GM12878 (cell line): ENCODE measurements around the gene CSF3. TPM values are rescaled to one million over a fixed set of nuclear protein-coding genes. Genes with fewer than 3 reads are reported as not detected.

Experiments
- ATAC-seq: fragments of 200-7000 bp; cut with Tn5 transposase; 3 replicates; pipeline ENCODE4 v1.9.1; 2020; ENCODE audit warnings: mild to moderate bottlenecking, moderate library complexity
- BruUV-seq: library from RNA; stranded (reverse); fragments of 400-500 nt; replicated peaks from 2 replicates; lab custom pipeline; 2021; lab: Mats Ljungman, UMichigan
- CTCF ChIA-PET: fragments of 300-600 bp; sonication (Branson Sonifier 250); formaldehyde crosslinking; extraction: SDS; loops from one replicate; lab custom pipeline; 2021; ENCODE audit warnings: inconsistent platforms; lab: Yijun Ruan, JAX
- POLR2A ChIA-PET: fragments of 350-600 bp; formaldehyde crosslinking; extraction: SDS; loops from one replicate; lab custom pipeline; 2021; ENCODE audit warnings: inconsistent platforms; lab: Charles Lee
- RAD21 ChIA-PET: fragments of 300-600 bp; sonication (Branson Sonifier 250); formaldehyde crosslinking; loops from one replicate; lab custom pipeline; 2023; ENCODE audit warnings: antibody characterized with exemption; ENCODE audit not compliant: unreplicated experiment; lab: Charles Lee
- SMC1A ChIA-PET: fragments of 300-600 bp; sonication (Branson Sonifier 250); formaldehyde crosslinking; loops from one replicate; lab custom pipeline; 2023; ENCODE audit not compliant: unreplicated experiment, uncharacterized antibody; lab: Charles Lee
- DNase-seq: peaks from one replicate; pipeline ENCODE4 v3.0.0-alpha.2; 2011; ENCODE audit warnings: low read depth, low spot score
- FAIRE-seq: peaks from 3 replicates; lab custom pipeline; 2011; peaks lifted over from hg19 to GRCh38; lab: Jason Lieb, UNC
- H2AFZ ChIP-seq: 2 replicates; pipeline ENCODE4 v1.6.0; 2011; ENCODE audit warnings: low read depth, low read length, control low read depth; ENCODE audit not compliant: control insufficient read depth
- H3K27ac ChIP-seq: 2 replicates; pipeline ENCODE4 v1.5.1; 2011; ENCODE audit warnings: control low read depth; ENCODE audit not compliant: control insufficient read depth, insufficient read depth
- H3K27me3 ChIP-seq, 2 experiments: replicated peaks in 1 of 2; 2 replicates each; pipeline versions ENCODE4 v1.6.0 to v1.6.1; 2011; ENCODE audit warnings: low read length in 1 of 2; ENCODE audit not compliant: control insufficient read depth in 2 of 2, insufficient read depth in 2 of 2
- H3K36me3 ChIP-seq, 2 experiments: 2 replicates each; pipeline ENCODE4 v1.5.1; 2011; ENCODE audit warnings: low read length in 1 of 2; ENCODE audit not compliant: control insufficient read depth in 2 of 2, insufficient read depth in 2 of 2
- H3K4me1 ChIP-seq: 2 replicates; pipeline ENCODE4 v1.6.1; 2011; ENCODE audit warnings: mild to moderate bottlenecking, low read length, moderate library complexity, mixed read lengths; ENCODE audit not compliant: control insufficient read depth, insufficient read depth
- H3K4me2 ChIP-seq: 2 replicates; pipeline ENCODE4 v1.6.0; 2011; ENCODE audit warnings: control low read depth; ENCODE audit not compliant: control insufficient read depth, insufficient read depth
- H3K4me3 ChIP-seq: fragments of 200-600 bp; sonication (generic); 2 replicates; pipeline ENCODE4 v1.5.1; 2016
- H3K79me2 ChIP-seq: 2 replicates; pipeline ENCODE4 v1.6.0; 2011; ENCODE audit warnings: low read length; ENCODE audit not compliant: control insufficient read depth, insufficient read depth
- H3K9ac ChIP-seq: 2 replicates; pipeline ENCODE4 v1.8.0; 2011; ENCODE audit warnings: low read length, control low read depth, mixed read lengths; ENCODE audit not compliant: control insufficient read depth, insufficient read depth
- H3K9me3 ChIP-seq: replicated peaks from 3 replicates; pipeline ENCODE4 v1.5.1; 2011; ENCODE audit warnings: mild to moderate bottlenecking, low read length; ENCODE audit not compliant: control insufficient read depth, insufficient read depth
- H4K20me1 ChIP-seq: 2 replicates; pipeline ENCODE4 v1.6.0; 2011; ENCODE audit not compliant: control insufficient read depth, insufficient read depth
- HCFC1 ChIP-seq: fragments of 150-350 bp; IDR thresholded peaks from 2 replicates; pipeline ENCODE4 v1.6.1; 2014; ENCODE audit warnings: low read length
- JUND ChIP-seq: IDR thresholded peaks from 2 replicates; pipeline ENCODE4 v1.6.1; 2012; ENCODE audit warnings: low read depth, mild to moderate bottlenecking, low read length, improper control_type of control experiment, moderate library complexity
- NRF1 ChIP-seq: conservative IDR thresholded peaks from 2 replicates; pipeline ENCODE4 v1.6.1; 2011; ENCODE audit warnings: mild to moderate bottlenecking, low read depth, low read length, improper control_type of control experiment
- POLR2AphosphoS2 ChIP-seq: IDR thresholded peaks from 2 replicates; pipeline ENCODE4 v1.6.1; 2011; ENCODE audit warnings: low read depth, mild to moderate bottlenecking, low read length, improper control_type of control experiment, moderate library complexity
- SP1 ChIP-seq: IDR thresholded peaks from one replicate; pipeline ENCODE4 v1.6.1; 2011; ENCODE audit warnings: low read depth, low read length
- SPI1 ChIP-seq: IDR thresholded peaks from 2 replicates; pipeline ENCODE4 v1.6.1; 2011; ENCODE audit warnings: low read depth, mild to moderate bottlenecking, low read length, moderate library complexity, borderline replicate concordance; ENCODE audit not compliant: insufficient read depth
- TAF1 ChIP-seq: IDR thresholded peaks from 2 replicates; pipeline ENCODE4 v1.6.1; 2011; ENCODE audit warnings: mild to moderate bottlenecking, low read depth, low read length, borderline replicate concordance
- TCF7 ChIP-seq: IDR thresholded peaks from 2 replicates; pipeline ENCODE4 v1.6.1; 2014; ENCODE audit warnings: antibody characterized with exemption, borderline replicate concordance
- ZBED1 ChIP-seq: IDR thresholded peaks from 2 replicates; pipeline ENCODE4 v1.6.1; 2016; ENCODE audit warnings: borderline replicate concordance
- ZSCAN29 ChIP-seq: fragments of 450-650 bp; IDR thresholded peaks from 2 replicates; pipeline ENCODE4 v1.6.1; 2017; ENCODE audit warnings: mild to moderate bottlenecking, moderate library complexity
- WGBS: methylation state at CpG from one replicate; pipeline ENCODE4 v1.1.6; 2016; ENCODE audit warnings: low lambda C conversion rate; ENCODE audit not compliant: insufficient replicate concordance, insufficient coverage; ENCODE audit errors: missing lambda C conversion rate; 5-methylcytosine and 5-hydroxymethylcytosine counted together
- in situ Hi-C: fragments of 300-500 bp; cut with MboI; formaldehyde crosslinking; loops from 9 replicates; pipeline ENCODE4 v1.14.3; 2018; ENCODE audit warnings: mixed read lengths
- intact Hi-C: fragments of 100-400 bp; cut with micrococcal nuclease; formaldehyde crosslinking; loops from one replicate; pipeline ENCODE4 v1.14.2; 2022; ENCODE audit not compliant: unreplicated experiment
- polyA plus RNA-seq, 11 experiments: library from polyadenylated mRNA; depleted of rRNA in 4 of 11; unstranded in 6 of 11; stranded (reverse) in 5 of 11; fragments of >200 nt; fragmentation: Nextera tagmentation in 4 of 11; fragmentation: Illumina TruSeq in 1 of 11; extraction: Ambion mirVana in 4 of 11; extraction: Trizol in 1 of 11; gene quantifications; 1 replicate in 1 of 11; 2 replicates in 10 of 11; pipeline versions ENCODE4 v1.2.1 to v1.2.3, GENCODE V29; 2011 to 2016; ENCODE audit warnings: inconsistent platforms in 2 of 11, missing spikeins in 2 of 11, low read depth in 1 of 11
- total RNA-seq, 4 experiments: library from RNA; depleted of rRNA in 3 of 4; stranded (reverse); fragments of >200 nt in 3 of 4; fragmentation: Illumina TruSeq in 1 of 4; extraction: Trizol in 1 of 4; gene quantifications; 2 replicates each; pipeline versions ENCODE4 v1.2.1 to v1.2.3, GENCODE V29; 2013 to 2021
- TF ChIP-seq, protein P1 (sequence below): IDR thresholded peaks from 2 replicates; pipeline ENCODE4 v1.6.1; 2012; ENCODE audit warnings: improper control_type of control experiment, low read depth, low read length; ENCODE audit not compliant: insufficient replicate concordance
- TF ChIP-seq, protein P2 (sequence below): fragments of 450-650 bp; IDR thresholded peaks from 2 replicates; pipeline ENCODE4 v1.6.1; 2017; ENCODE audit warnings: mild to moderate bottlenecking, moderate library complexity

Gene CSF3
- total and polyA plus RNA-seq, 10 of the 15 experiments (the other 5 are each of a cell fraction or from before 2014, with no cell fraction given): 0.09 to 0.28 (median 0.12) TPM; not detected in 5

DNA sequence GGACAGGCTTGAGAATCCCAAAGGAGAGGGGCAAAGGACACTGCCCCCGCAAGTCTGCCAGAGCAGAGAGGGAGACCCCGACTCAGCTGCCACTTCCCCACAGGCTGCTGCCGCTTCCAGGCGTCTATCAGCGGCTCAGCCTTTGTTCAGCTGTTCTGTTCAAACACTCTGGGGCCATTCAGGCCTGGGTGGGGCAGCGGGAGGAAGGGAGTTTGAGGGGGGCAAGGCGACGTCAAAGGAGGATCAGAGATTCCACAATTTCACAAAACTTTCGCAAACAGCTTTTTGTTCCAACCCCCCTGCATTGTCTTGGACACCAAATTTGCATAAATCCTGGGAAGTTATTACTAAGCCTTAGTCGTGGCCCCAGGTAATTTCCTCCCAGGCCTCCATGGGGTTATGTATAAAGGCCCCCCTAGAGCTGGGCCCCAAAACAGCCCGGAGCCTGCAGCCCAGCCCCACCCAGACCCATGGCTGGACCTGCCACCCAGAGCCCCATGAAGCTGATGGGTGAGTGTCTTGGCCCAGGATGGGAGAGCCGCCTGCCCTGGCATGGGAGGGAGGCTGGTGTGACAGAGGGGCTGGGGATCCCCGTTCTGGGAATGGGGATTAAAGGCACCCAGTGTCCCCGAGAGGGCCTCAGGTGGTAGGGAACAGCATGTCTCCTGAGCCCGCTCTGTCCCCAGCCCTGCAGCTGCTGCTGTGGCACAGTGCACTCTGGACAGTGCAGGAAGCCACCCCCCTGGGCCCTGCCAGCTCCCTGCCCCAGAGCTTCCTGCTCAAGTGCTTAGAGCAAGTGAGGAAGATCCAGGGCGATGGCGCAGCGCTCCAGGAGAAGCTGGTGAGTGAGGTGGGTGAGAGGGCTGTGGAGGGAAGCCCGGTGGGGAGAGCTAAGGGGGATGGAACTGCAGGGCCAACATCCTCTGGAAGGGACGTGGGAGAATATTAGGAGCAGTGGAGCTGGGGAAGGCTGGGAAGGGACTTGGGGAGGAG lies at the start of gene CSF3 (continued):
- TF ChIP-seq, protein P1, sequence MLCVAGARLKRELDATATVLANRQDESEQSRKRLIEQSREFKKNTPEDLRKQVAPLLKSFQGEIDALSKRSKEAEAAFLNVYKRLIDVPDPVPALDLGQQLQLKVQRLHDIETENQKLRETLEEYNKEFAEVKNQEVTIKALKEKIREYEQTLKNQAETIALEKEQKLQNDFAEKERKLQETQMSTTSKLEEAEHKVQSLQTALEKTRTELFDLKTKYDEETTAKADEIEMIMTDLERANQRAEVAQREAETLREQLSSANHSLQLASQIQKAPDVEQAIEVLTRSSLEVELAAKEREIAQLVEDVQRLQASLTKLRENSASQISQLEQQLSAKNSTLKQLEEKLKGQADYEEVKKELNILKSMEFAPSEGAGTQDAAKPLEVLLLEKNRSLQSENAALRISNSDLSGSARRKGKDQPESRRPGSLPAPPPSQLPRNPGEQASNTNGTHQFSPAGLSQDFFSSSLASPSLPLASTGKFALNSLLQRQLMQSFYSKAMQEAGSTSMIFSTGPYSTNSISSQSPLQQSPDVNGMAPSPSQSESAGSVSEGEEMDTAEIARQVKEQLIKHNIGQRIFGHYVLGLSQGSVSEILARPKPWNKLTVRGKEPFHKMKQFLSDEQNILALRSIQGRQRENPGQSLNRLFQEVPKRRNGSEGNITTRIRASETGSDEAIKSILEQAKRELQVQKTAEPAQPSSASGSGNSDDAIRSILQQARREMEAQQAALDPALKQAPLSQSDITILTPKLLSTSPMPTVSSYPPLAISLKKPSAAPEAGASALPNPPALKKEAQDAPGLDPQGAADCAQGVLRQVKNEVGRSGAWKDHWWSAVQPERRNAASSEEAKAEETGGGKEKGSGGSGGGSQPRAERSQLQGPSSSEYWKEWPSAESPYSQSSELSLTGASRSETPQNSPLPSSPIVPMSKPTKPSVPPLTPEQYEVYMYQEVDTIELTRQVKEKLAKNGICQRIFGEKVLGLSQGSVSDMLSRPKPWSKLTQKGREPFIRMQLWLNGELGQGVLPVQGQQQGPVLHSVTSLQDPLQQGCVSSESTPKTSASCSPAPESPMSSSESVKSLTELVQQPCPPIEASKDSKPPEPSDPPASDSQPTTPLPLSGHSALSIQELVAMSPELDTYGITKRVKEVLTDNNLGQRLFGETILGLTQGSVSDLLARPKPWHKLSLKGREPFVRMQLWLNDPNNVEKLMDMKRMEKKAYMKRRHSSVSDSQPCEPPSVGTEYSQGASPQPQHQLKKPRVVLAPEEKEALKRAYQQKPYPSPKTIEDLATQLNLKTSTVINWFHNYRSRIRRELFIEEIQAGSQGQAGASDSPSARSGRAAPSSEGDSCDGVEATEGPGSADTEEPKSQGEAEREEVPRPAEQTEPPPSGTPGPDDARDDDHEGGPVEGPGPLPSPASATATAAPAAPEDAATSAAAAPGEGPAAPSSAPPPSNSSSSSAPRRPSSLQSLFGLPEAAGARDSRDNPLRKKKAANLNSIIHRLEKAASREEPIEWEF: no peak
- no peak for TF ChIP-seq TCF7

GRCh38 chr17:39966771-39967170 lies 48.5 kb upstream of the CSF3 start:
- no peaks in the 10 kb centered on the region for H4K20me1 ChIP-seq
- SMC1A ChIA-PET: no interaction called here
- no peaks in the 10 kb centered on the region for H3K36me3 ChIP-seq
- H3K4me1 ChIP-seq: no peaks in the 10 kb centered on the region; the same call in 1 of the 2 replicates
- H2AFZ ChIP-seq: no peak overlapping the region
- FAIRE-seq (no peak), ATAC-seq (no peak), DNase-seq (no peak)
- POLR2A ChIA-PET: no interaction called here
- no peak overlapping the region for H3K9ac ChIP-seq
- no peaks in the 10 kb centered on the region for H3K9me3 ChIP-seq
- WGBS: 50% methylated on average over 6 of the region's 6 CpGs
- no peaks in the 10 kb centered on the region for H3K79me2 ChIP-seq
- no peak overlapping the region for H3K4me2 ChIP-seq
- no TSS peak for BruUV-seq
- RAD21 ChIA-PET: no interaction called here
- CTCF ChIA-PET: interaction anchor here (0.7 kb wide), 1 partner anchor 14 kb away, joined by 3 read pairs; the partner anchor contains the start of gene PSMD3
- in situ Hi-C loops: no loop called here
- H3K27ac ChIP-seq: no peak overlapping the region
- H3K4me3 ChIP-seq: no peak overlapping the region
- intact Hi-C loops: no loop called here
- peaks cover 0 to 4% of the 10 kb centered on the region in 2 experiments; a peak in 2 of 4 replicates for H3K27me3 ChIP-seq
- no peak for TF ChIP-seq SPI1
- TF ChIP-seq POLR2AphosphoS2: no peak
- TF ChIP-seq, protein P2, sequence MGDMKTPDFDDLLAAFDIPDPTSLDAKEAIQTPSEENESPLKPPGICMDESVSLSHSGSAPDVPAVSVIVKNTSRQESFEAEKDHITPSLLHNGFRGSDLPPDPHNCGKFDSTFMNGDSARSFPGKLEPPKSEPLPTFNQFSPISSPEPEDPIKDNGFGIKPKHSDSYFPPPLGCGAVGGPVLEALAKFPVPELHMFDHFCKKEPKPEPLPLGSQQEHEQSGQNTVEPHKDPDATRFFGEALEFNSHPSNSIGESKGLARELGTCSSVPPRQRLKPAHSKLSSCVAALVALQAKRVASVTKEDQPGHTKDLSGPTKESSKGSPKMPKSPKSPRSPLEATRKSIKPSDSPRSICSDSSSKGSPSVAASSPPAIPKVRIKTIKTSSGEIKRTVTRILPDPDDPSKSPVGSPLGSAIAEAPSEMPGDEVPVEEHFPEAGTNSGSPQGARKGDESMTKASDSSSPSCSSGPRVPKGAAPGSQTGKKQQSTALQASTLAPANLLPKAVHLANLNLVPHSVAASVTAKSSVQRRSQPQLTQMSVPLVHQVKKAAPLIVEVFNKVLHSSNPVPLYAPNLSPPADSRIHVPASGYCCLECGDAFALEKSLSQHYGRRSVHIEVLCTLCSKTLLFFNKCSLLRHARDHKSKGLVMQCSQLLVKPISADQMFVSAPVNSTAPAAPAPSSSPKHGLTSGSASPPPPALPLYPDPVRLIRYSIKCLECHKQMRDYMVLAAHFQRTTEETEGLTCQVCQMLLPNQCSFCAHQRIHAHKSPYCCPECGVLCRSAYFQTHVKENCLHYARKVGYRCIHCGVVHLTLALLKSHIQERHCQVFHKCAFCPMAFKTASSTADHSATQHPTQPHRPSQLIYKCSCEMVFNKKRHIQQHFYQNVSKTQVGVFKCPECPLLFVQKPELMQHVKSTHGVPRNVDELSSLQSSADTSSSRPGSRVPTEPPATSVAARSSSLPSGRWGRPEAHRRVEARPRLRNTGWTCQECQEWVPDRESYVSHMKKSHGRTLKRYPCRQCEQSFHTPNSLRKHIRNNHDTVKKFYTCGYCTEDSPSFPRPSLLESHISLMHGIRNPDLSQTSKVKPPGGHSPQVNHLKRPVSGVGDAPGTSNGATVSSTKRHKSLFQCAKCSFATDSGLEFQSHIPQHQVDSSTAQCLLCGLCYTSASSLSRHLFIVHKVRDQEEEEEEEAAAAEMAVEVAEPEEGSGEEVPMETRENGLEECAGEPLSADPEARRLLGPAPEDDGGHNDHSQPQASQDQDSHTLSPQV: no peak
- no peak for TF ChIP-seq ZSCAN29
- TF ChIP-seq HCFC1: no peak
- TF ChIP-seq TAF1: no peak
- no peak for TF ChIP-seq ZBED1
- TF ChIP-seq JUND: no peak
- TF ChIP-seq SP1: no peak
- TF ChIP-seq NRF1: no peak
